HepG2 (cell line): ENCODE results near the gene FGD2. TPM values are rescaled to one million over a fixed set of nuclear protein-coding genes. Genes with fewer than 3 reads are reported as not detected.

ENCODE experiments used
- GRHL1 ChIP-seq: sonication (generic); formaldehyde crosslinking; conservative IDR thresholded peaks from 2 replicates; pipeline ENCODE4 v1.8.0; 2022; ENCODE audit warnings: missing genetic modification reagents
- HNF1A ChIP-seq, 2 experiments: sonication (generic) in 1 of 2; formaldehyde crosslinking in 1 of 2; IDR thresholded peaks; 2 replicates each; pipeline versions ENCODE4 v1.4.0 to v1.6.1; 2016 to 2020; ENCODE audit warnings: borderline replicate concordance in 1 of 2, low read depth in 1 of 2, mild to moderate bottlenecking in 1 of 2, missing genetic modification reagents in 1 of 2
- HNRNPK ChIP-seq: fragments of 200-400 bp; formaldehyde crosslinking; IDR thresholded peaks from 2 replicates; pipeline ENCODE4 v1.6.1; 2018; ENCODE audit warnings: low read length, low read depth, moderate library complexity, mild to moderate bottlenecking; ENCODE audit not compliant: poor library complexity, severe bottlenecking
- MEIS2 ChIP-seq: sonication (generic); formaldehyde crosslinking; IDR thresholded peaks from 2 replicates; pipeline ENCODE4 v1.9.0; 2021; ENCODE audit warnings: mild to moderate bottlenecking, missing genetic modification reagents
- MIER2 ChIP-seq: IDR thresholded peaks from 2 replicates; pipeline ENCODE4 v1.6.1; 2016; ENCODE audit warnings: missing biosample characterization, missing genetic modification reagents
- SRSF1 ChIP-seq: fragments of 200-400 bp; formaldehyde crosslinking; optimal IDR thresholded peaks from 2 replicates; pipeline ENCODE3; 2017; ENCODE audit warnings: mild to moderate bottlenecking, low read depth, low read length, moderate library complexity
- ZIK1 ChIP-seq: sonication (generic); formaldehyde crosslinking; IDR thresholded peaks from 2 replicates; pipeline ENCODE4 v1.5.0; 2020; ENCODE audit warnings: mild to moderate bottlenecking, low read depth, missing genetic modification reagents, borderline replicate concordance
- ZNF143 ChIP-seq: sonication (generic); formaldehyde crosslinking; IDR thresholded peaks from 2 replicates; pipeline ENCODE4 v1.4.0; 2020; ENCODE audit warnings: missing genetic modification reagents
- ZNF234 ChIP-seq: sonication (generic); formaldehyde crosslinking; conservative IDR thresholded peaks from 2 replicates; pipeline ENCODE4 v1.5.1; 2020; ENCODE audit warnings: mild to moderate bottlenecking, missing genetic modification reagents
- ZNF83 ChIP-seq: sonication (generic); formaldehyde crosslinking; IDR thresholded peaks from 2 replicates; pipeline ENCODE4 v1.4.0; 2020; ENCODE audit warnings: missing genetic modification reagents, mild to moderate bottlenecking, borderline replicate concordance
- ZNF883 ChIP-seq: sonication (generic); formaldehyde crosslinking; IDR thresholded peaks from 2 replicates; pipeline ENCODE4 v1.5.1; 2020; ENCODE audit warnings: mild to moderate bottlenecking, missing genetic modification reagents; ENCODE audit errors: not compliant biosample characterization
- ZSCAN21 ChIP-seq: sonication (generic); formaldehyde crosslinking; IDR thresholded peaks from 2 replicates; pipeline ENCODE4 v1.8.0; 2022; ENCODE audit warnings: mild to moderate bottlenecking, missing genetic modification reagents, moderate library complexity, borderline replicate concordance
- polyA plus RNA-seq, 8 experiments: library from polyadenylated mRNA; depleted of rRNA in 3 of 8; stranded (reverse) in 7 of 8; unstranded in 1 of 8; fragments of >200 nt; fragmentation: Illumina TruSeq in 4 of 8; extraction: Trizol in 4 of 8; gene quantifications; 2 replicates each; pipeline versions ENCODE4 v1.2.1 to v1.2.3, GENCODE V29; 2011 to 2016; ENCODE audit warnings: low read depth in 4 of 8, missing spikeins in 1 of 8, mixed read lengths in 1 of 8; ENCODE audit not compliant: insufficient read depth in 1 of 8
- total RNA-seq, 5 experiments: library from RNA; depleted of rRNA; stranded (reverse); fragments of >200 nt; fragmentation: Illumina TruSeq; extraction: Trizol; gene quantifications; 2 replicates each; pipeline ENCODE4 v1.2.3, GENCODE V29; 2016; ENCODE audit warnings: low read depth in 1 of 5
- TF ChIP-seq, protein P1 (sequence below): sonication (generic); formaldehyde crosslinking; IDR thresholded peaks from 2 replicates; pipeline ENCODE4 v1.4.0; 2020; ENCODE audit warnings: missing genetic modification reagents, borderline replicate concordance
- TF ChIP-seq, protein P2 (sequence below): fragments of 450-650 bp; IDR thresholded peaks from 2 replicates; pipeline ENCODE4 v1.6.1; 2017
- TF ChIP-seq, protein P3 (sequence below): sonication (generic); formaldehyde crosslinking; IDR thresholded peaks from 2 replicates; pipeline ENCODE4 v1.4.0; 2020; ENCODE audit warnings: missing genetic modification reagents; ENCODE audit errors: not compliant biosample characterization

FGD2 gene
- total and polyA plus RNA-seq, 2 of the 13 experiments (the other 11 are each of a cell fraction or from before 2014, with no cell fraction given): not detected

GRCh38 chr6:36985808-36986703 lies 19.4 kb upstream of the FGD2 start, which contains the start of gene MTCH1 (continued):
- TF ChIP-seq HNRNPK (peak; percentile 61), ZNF83 (CRISPR knock-in tag) (no peak), ZNF234 (0 out of 2 replicates have a peak, but pooled peaks have one; percentile 3), ZNF143 (CRISPR knock-in tag) (peak; percentile 87), ZSCAN21 (peak; percentile 91), GRHL1 (CRISPR knock-in tag) (no peak), ZIK1 (CRISPR knock-in tag) (peak; percentile 60; the same call in 1 of the 2 replicates), SRSF1 (no peak), MEIS2 (peak; percentile 60; the same call in 1 of the 2 replicates), MIER2 (CRISPR knock-in tag) (0 out of 2 replicates have a peak, but pooled peaks have one; percentile 47), ZNF883 (CRISPR knock-in tag) (peak; percentile 89), HNF1A (IDR thresholded peaks at IDR 0.05; ENCODE audit: low read depth) (no peak), HNF1A (CRISPR knock-in tag; IDR thresholded peaks at IDR 0.05; ENCODE audit: borderline replicate concordance) (peak; percentile 77; the same call in 1 of the 2 replicates)
- TF ChIP-seq, protein P1, sequence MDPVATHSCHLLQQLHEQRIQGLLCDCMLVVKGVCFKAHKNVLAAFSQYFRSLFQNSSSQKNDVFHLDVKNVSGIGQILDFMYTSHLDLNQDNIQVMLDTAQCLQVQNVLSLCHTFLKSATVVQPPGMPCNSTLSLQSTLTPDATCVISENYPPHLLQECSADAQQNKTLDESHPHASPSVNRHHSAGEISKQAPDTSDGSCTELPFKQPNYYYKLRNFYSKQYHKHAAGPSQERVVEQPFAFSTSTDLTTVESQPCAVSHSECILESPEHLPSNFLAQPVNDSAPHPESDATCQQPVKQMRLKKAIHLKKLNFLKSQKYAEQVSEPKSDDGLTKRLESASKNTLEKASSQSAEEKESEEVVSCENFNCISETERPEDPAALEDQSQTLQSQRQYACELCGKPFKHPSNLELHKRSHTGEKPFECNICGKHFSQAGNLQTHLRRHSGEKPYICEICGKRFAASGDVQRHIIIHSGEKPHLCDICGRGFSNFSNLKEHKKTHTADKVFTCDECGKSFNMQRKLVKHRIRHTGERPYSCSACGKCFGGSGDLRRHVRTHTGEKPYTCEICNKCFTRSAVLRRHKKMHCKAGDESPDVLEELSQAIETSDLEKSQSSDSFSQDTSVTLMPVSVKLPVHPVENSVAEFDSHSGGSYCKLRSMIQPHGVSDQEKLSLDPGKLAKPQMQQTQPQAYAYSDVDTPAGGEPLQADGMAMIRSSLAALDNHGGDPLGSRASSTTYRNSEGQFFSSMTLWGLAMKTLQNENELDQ (CRISPR knock-in tag): no peak
- TF ChIP-seq, protein P2, sequence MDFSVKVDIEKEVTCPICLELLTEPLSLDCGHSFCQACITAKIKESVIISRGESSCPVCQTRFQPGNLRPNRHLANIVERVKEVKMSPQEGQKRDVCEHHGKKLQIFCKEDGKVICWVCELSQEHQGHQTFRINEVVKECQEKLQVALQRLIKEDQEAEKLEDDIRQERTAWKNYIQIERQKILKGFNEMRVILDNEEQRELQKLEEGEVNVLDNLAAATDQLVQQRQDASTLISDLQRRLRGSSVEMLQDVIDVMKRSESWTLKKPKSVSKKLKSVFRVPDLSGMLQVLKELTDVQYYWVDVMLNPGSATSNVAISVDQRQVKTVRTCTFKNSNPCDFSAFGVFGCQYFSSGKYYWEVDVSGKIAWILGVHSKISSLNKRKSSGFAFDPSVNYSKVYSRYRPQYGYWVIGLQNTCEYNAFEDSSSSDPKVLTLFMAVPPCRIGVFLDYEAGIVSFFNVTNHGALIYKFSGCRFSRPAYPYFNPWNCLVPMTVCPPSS: no peak
- TF ChIP-seq, protein P3, sequence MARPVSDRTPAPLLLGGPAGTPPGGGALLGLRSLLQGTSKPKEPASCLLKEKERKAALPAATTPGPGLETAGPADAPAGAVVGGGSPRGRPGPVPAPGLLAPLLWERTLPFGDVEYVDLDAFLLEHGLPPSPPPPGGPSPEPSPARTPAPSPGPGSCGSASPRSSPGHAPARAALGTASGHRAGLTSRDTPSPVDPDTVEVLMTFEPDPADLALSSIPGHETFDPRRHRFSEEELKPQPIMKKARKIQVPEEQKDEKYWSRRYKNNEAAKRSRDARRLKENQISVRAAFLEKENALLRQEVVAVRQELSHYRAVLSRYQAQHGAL (CRISPR knock-in tag): no peak
